Liver (tissue), 9 donors: ENCODE results near the gene FILIP1L. TPM values are rescaled to one million over a fixed set of nuclear protein-coding genes. Genes with fewer than 3 reads are reported as not detected.

Experiments used
- DNase-seq: peaks from one replicate; pipeline ENCODE4 v3.0.0-alpha.2; 2017; ENCODE audit warnings: low spot score
- H3K27ac ChIP-seq, 2 donors: one replicate each; pipeline ENCODE4 v1.7.0; 2013; ENCODE audit warnings: inconsistent platforms in 2 of 2, low read length in 2 of 2, control low read depth in 1 of 2, low read depth in 1 of 2, mild to moderate bottlenecking in 1 of 2
- H3K27me3 ChIP-seq, 4 donors: one replicate each; pipeline versions ENCODE4 v1.6.1 to v1.7.0; 2013; ENCODE audit warnings: low read length in 3 of 4, inconsistent platforms in 1 of 4, mild to moderate bottlenecking in 1 of 4, moderate library complexity in 1 of 4; ENCODE audit not compliant: control insufficient read depth in 4 of 4, insufficient read depth in 4 of 4
- H3K36me3 ChIP-seq, 4 donors: one replicate each; pipeline versions ENCODE4 v1.6.1 to v1.7.0; 2013; ENCODE audit warnings: low read length in 3 of 4, mild to moderate bottlenecking in 3 of 4, low read depth in 1 of 4, moderate library complexity in 1 of 4; ENCODE audit not compliant: control insufficient read depth in 4 of 4, insufficient read depth in 3 of 4
- H3K4me1 ChIP-seq, 4 donors: one replicate each; pipeline versions ENCODE4 v1.6.1 to v1.7.0; 2013; ENCODE audit warnings: low read length in 3 of 4, mild to moderate bottlenecking in 3 of 4, moderate library complexity in 1 of 4; ENCODE audit not compliant: control insufficient read depth in 4 of 4, insufficient read depth in 4 of 4
- H3K4me3 ChIP-seq, 3 donors: one replicate each; pipeline versions ENCODE4 v1.6.1 to v1.7.0; 2013; ENCODE audit warnings: low read length in 3 of 3, control low read depth in 1 of 3, low read depth in 1 of 3, mild to moderate bottlenecking in 1 of 3
- H3K9ac ChIP-seq, 2 donors: one replicate each; pipeline ENCODE4 v1.7.0; 2013; ENCODE audit warnings: low read length in 2 of 2, mild to moderate bottlenecking in 2 of 2, moderate library complexity in 2 of 2, control low read depth in 1 of 2, low read depth in 1 of 2
- H3K9me3 ChIP-seq, 4 donors: one replicate each; pipeline versions ENCODE4 v1.6.1 to v1.7.0; 2013; ENCODE audit warnings: low read length in 3 of 4; ENCODE audit not compliant: control insufficient read depth in 4 of 4
- EGR1 ChIP-seq, 2 donors: IDR thresholded peaks; 2 replicates each; pipeline ENCODE4 v1.6.1; 2016 to 2018; ENCODE audit warnings: antibody characterized with exemption in 2 of 2, low read depth in 2 of 2
- FOXA1 ChIP-seq: IDR thresholded peaks from 2 replicates; pipeline ENCODE4 v1.6.1; 2016; ENCODE audit warnings: antibody characterized with exemption
- FOXA2 ChIP-seq: IDR thresholded peaks from 2 replicates; pipeline ENCODE4 v1.6.1; 2016; ENCODE audit warnings: antibody characterized with exemption
- GABPA ChIP-seq, 2 donors: IDR thresholded peaks in 1 of 2; conservative IDR thresholded peaks in 1 of 2; 2 replicates each; pipeline ENCODE4 v1.6.1; 2016; ENCODE audit warnings: antibody characterized with exemption in 2 of 2, mild to moderate bottlenecking in 1 of 2, moderate library complexity in 1 of 2
- HNF4G ChIP-seq: IDR thresholded peaks from 2 replicates; pipeline ENCODE4 v1.6.1; 2016; ENCODE audit warnings: antibody characterized with exemption
- JUND ChIP-seq, 2 donors: IDR thresholded peaks; 2 replicates each; pipeline ENCODE4 v1.6.1; 2016; ENCODE audit warnings: antibody characterized with exemption in 2 of 2
- NR2F2 ChIP-seq: IDR thresholded peaks from 2 replicates; pipeline ENCODE4 v1.6.1; 2016; ENCODE audit warnings: antibody characterized with exemption
- RAD21 ChIP-seq, 2 donors: IDR thresholded peaks; 2 replicates each; pipeline ENCODE4 v1.6.1; 2016; ENCODE audit warnings: antibody characterized with exemption in 2 of 2, mild to moderate bottlenecking in 2 of 2
- RXRA ChIP-seq, 2 donors: IDR thresholded peaks; 2 replicates each; pipeline ENCODE4 v1.6.1; 2017 to 2018; ENCODE audit warnings: antibody characterized with exemption in 2 of 2, mild to moderate bottlenecking in 1 of 2
- SP1 ChIP-seq: IDR thresholded peaks from 2 replicates; pipeline ENCODE4 v1.6.1; 2018; ENCODE audit warnings: antibody characterized with exemption, mild to moderate bottlenecking
- TAF1 ChIP-seq: conservative IDR thresholded peaks from 2 replicates; pipeline ENCODE4 v1.6.1; 2016; ENCODE audit warnings: antibody characterized with exemption, mild to moderate bottlenecking
- YY1 ChIP-seq: IDR thresholded peaks from 2 replicates; pipeline ENCODE4 v1.6.1; 2016; ENCODE audit warnings: antibody characterized with exemption, mild to moderate bottlenecking
- WGBS: extraction: QIAGEN DNeasy Blood & Tissue Kit; methylation state at CpG from one replicate; pipeline ENCODE4 v1.1.7; 2013; 5-methylcytosine and 5-hydroxymethylcytosine counted together
- polyA plus RNA-seq, 2 donors: library from polyadenylated mRNA; stranded (reverse) in 1 of 2; unstranded in 1 of 2; fragments of 200-250 nt in 1 of 2; fragments of >200 nt in 1 of 2; fragmentation: Nextera tagmentation in 1 of 2; extraction: Ambion mirVana in 1 of 2; gene quantifications; one replicate each; pipeline versions ENCODE4 v1.2.1 to v1.2.3, GENCODE V29; 2013 to 2015
- total RNA-seq, 2 donors: library from RNA; depleted of rRNA; stranded (reverse); fragments of >200 nt; gene quantifications; one replicate each; pipeline ENCODE4 v1.2.3, GENCODE V29; 2014
- TF ChIP-seq, protein P1 (sequence below): IDR thresholded peaks from 2 replicates; pipeline ENCODE4 v1.6.1; 2016; ENCODE audit warnings: antibody characterized with exemption
- TF ChIP-seq, protein P2 (sequence below): IDR thresholded peaks from 2 replicates; pipeline ENCODE4 v1.6.1; 2016; ENCODE audit warnings: antibody characterized with exemption
- TF ChIP-seq, protein P3 (sequence below): fragments of 150-350 bp; IDR thresholded peaks from 2 replicates; pipeline ENCODE4 v1.5.1; 2017; ENCODE audit warnings: improper control_type of control experiment, low read depth, low read length; ENCODE audit not compliant: missing input control
- TF ChIP-seq, protein P4 (sequence below): IDR thresholded peaks from 2 replicates; pipeline ENCODE4 v1.6.1; 2016; ENCODE audit warnings: antibody characterized with exemption
- TF ChIP-seq, protein P5 (sequence below): IDR thresholded peaks from 2 replicates; pipeline ENCODE4 v1.6.1; 2016; ENCODE audit warnings: antibody characterized with exemption, mild to moderate bottlenecking
- donor health status: healthy.
- donor health status: healthy.
- donor health status: healthy.
- donor health status: healthy.
- donor health status: healthy.

FILIP1L gene
- total and polyA plus RNA-seq, 4 donors: 1.4 to 6.5 (median 1.9) TPM

DNA sequence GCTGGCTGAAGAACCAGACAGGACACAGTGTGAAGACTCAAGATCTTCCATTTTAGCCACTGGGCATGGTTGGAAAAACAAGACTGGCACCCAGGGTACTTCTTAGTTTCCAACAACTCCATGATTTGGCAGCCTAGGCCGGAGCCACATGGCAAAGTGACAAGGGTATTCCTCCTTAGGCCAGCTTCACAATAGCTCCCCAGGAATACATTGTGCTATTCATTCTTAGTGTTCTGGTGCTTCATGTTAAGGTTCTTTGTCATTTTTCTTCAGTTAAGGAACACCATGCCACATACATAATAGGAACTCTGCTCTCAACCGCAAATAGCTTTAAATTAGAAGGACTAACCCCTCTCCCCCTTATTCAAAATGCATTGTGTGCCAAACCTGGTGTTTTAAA, 8.0 kb upstream of the FILIP1L start:
- Histone ChIP-seq H3K9ac (no peak overlapping the region), H3K27me3 (no peaks in the 10 kb centered on the region), H3K27ac (no peak overlapping the region), H3K9me3 (no peaks in the 10 kb centered on the region), H3K36me3 (no peaks in the 10 kb centered on the region), H3K4me3 (no peak overlapping the region), H3K4me1 (no peaks in the 10 kb centered on the region)
- WGBS: 97% methylated on average over 2 of the region's 2 CpGs
- TF ChIP-seq, protein P1, sequence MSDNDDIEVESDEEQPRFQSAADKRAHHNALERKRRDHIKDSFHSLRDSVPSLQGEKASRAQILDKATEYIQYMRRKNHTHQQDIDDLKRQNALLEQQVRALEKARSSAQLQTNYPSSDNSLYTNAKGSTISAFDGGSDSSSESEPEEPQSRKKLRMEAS: no peak
- TF ChIP-seq YY1: no peak
- TF ChIP-seq NR2F2: no peak
- TF ChIP-seq RXRA (IDR thresholded peaks at IDR 0.05): no peak
- no peak for TF ChIP-seq TAF1
- TF ChIP-seq, protein P2, sequence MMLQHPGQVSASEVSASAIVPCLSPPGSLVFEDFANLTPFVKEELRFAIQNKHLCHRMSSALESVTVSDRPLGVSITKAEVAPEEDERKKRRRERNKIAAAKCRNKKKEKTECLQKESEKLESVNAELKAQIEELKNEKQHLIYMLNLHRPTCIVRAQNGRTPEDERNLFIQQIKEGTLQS: no peak
- no peak for TF ChIP-seq EGR1 (IDR thresholded peaks at IDR 0.05; ENCODE audit: low read depth in 2 of 2)
- no peak for TF ChIP-seq RAD21 (IDR thresholded peaks at IDR 0.05)
- TF ChIP-seq JUND (IDR thresholded peaks at IDR 0.05): no peak
- no peak for DNase-seq

DNA sequence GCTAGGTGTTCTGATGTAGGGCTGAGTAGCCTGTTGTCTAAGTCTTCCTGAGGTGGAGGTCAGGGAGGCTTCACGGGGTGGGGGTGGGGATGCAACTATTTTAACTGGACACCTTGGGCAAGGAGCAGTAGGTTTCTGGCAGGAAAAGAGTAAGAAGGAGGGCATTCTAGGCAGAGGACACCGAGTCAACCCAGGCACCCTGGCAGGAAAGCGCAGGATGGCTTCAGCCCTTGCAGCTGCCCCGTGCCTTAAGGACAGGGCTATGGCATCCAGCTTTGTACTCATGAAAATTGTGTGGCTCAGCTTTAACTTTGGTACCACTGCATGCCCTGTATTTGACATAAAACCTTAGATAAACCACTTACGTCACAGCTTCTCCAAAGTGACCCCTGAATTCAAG, 6.4 kb upstream of the FILIP1L start:
- Histone ChIP-seq H3K36me3 (no peaks in the 10 kb centered on the region), H3K27me3 (no peaks in the 10 kb centered on the region), H3K4me3 (no peak overlapping the region), H3K9ac (no peak overlapping the region), H3K27ac (no peak overlapping the region), H3K4me1 (no peaks in the 10 kb centered on the region), H3K9me3 (no peaks in the 10 kb centered on the region)
- TF ChIP-seq EGR1 (IDR thresholded peaks at IDR 0.05; ENCODE audit: low read depth in 2 of 2) (no peak), TAF1 (no peak), RAD21 (IDR thresholded peaks at IDR 0.05) (no peak), HNF4G (no peak), FOXA1 (no peak), JUND (IDR thresholded peaks at IDR 0.05) (no peak), NR2F2 (no peak), RXRA (IDR thresholded peaks at IDR 0.05) (no peak), FOXA2 (no peak), GABPA (IDR thresholded peaks at IDR 0.05 in 1 of 2, conservative IDR thresholded peaks at IDR 0.05 in 1 of 2) (no peak), YY1 (no peak), SP1 (no peak)
- TF ChIP-seq, protein P3, sequence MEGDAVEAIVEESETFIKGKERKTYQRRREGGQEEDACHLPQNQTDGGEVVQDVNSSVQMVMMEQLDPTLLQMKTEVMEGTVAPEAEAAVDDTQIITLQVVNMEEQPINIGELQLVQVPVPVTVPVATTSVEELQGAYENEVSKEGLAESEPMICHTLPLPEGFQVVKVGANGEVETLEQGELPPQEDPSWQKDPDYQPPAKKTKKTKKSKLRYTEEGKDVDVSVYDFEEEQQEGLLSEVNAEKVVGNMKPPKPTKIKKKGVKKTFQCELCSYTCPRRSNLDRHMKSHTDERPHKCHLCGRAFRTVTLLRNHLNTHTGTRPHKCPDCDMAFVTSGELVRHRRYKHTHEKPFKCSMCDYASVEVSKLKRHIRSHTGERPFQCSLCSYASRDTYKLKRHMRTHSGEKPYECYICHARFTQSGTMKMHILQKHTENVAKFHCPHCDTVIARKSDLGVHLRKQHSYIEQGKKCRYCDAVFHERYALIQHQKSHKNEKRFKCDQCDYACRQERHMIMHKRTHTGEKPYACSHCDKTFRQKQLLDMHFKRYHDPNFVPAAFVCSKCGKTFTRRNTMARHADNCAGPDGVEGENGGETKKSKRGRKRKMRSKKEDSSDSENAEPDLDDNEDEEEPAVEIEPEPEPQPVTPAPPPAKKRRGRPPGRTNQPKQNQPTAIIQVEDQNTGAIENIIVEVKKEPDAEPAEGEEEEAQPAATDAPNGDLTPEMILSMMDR: no peak
- TF ChIP-seq, protein P4, sequence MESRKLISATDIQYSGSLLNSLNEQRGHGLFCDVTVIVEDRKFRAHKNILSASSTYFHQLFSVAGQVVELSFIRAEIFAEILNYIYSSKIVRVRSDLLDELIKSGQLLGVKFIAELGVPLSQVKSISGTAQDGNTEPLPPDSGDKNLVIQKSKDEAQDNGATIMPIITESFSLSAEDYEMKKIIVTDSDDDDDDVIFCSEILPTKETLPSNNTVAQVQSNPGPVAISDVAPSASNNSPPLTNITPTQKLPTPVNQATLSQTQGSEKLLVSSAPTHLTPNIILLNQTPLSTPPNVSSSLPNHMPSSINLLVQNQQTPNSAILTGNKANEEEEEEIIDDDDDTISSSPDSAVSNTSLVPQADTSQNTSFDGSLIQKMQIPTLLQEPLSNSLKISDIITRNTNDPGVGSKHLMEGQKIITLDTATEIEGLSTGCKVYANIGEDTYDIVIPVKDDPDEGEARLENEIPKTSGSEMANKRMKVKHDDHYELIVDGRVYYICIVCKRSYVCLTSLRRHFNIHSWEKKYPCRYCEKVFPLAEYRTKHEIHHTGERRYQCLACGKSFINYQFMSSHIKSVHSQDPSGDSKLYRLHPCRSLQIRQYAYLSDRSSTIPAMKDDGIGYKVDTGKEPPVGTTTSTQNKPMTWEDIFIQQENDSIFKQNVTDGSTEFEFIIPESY: no peak
- TF ChIP-seq, protein P1: no peak
- TF ChIP-seq, protein P5, sequence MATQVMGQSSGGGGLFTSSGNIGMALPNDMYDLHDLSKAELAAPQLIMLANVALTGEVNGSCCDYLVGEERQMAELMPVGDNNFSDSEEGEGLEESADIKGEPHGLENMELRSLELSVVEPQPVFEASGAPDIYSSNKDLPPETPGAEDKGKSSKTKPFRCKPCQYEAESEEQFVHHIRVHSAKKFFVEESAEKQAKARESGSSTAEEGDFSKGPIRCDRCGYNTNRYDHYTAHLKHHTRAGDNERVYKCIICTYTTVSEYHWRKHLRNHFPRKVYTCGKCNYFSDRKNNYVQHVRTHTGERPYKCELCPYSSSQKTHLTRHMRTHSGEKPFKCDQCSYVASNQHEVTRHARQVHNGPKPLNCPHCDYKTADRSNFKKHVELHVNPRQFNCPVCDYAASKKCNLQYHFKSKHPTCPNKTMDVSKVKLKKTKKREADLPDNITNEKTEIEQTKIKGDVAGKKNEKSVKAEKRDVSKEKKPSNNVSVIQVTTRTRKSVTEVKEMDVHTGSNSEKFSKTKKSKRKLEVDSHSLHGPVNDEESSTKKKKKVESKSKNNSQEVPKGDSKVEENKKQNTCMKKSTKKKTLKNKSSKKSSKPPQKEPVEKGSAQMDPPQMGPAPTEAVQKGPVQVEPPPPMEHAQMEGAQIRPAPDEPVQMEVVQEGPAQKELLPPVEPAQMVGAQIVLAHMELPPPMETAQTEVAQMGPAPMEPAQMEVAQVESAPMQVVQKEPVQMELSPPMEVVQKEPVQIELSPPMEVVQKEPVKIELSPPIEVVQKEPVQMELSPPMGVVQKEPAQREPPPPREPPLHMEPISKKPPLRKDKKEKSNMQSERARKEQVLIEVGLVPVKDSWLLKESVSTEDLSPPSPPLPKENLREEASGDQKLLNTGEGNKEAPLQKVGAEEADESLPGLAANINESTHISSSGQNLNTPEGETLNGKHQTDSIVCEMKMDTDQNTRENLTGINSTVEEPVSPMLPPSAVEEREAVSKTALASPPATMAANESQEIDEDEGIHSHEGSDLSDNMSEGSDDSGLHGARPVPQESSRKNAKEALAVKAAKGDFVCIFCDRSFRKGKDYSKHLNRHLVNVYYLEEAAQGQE: no peak
- TF ChIP-seq, protein P2: no peak
- no peak for DNase-seq
- WGBS: 98% methylated on average over 5 of the region's 5 CpGs
